ENCODE measurements around the gene E4F1.

The E4F1 gene

DNA sequence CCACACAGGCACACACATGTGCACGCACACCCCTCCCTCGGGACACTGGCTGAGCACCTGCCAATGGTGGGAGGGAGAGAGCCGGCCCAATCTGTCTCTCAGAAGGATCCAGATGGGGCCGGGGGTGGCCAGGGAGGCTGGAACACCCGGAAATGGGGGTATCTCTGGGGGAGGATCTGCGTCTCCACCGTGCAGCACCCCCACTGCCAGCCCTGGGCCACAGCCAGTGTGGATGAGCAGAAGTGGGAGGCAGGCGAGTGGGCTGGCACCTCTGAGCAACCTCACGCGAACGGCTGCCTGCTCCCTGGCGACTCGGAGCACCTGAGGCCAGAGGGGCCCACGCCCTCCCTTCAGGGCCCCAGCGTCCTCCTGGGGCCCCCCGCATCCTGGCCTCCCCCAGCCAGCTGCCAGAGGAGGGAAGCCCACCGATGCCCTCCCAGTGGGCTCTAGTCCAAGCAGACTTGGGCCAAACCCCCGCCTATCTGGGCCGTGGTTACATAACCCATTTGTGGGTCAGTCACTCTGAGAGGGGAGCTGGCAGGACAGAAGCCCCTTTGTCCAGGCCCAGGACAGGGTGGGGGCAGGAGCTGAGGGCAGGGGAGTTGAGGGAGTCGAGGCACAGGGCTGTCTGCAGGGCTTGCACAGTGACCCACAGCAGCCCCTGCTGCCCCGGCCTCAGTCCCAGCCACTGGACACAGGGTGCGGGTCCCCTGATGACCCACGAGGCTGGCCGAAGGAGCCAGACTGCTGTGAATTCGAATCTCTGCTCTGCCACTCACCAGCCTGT is 32.5 kb upstream of the E4F1 start:
- H3K27ac Mint-ChIP-seq = no peak overlapping the region
- peaks cover 21% of the 10 kb centered on the region for H3K27me3 Mint-ChIP-seq (ENCODE audit: low read depth, poor library complexity)
- H3K4me1 Mint-ChIP-seq = peaks cover 24% of the 10 kb centered on the region
- no peaks in the 10 kb centered on the region for H3K36me3 Mint-ChIP-seq (ENCODE audit: low read depth)
- no peak for DNase-seq
- TF ChIP-seq CTCF (IDR thresholded peaks at IDR 0.05) = no peak
- H3K4me3 Mint-ChIP-seq = no peak overlapping the region
- no peaks in the 10 kb centered on the region for H3K9me3 Mint-ChIP-seq

DNA sequence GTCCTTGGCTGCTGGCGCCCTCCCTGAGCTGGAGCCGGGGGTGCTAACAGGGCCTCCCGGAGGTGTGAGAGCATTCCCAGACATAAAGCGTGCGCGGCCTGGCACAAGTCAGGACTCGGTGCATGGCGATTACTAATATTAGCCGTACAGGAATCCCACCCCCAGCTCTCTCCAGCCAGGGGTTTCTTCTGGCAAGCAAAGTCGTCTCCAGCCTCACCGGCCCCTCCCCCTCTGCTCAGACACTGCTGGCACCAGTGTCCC is 32.0 kb upstream of the E4F1 start:
- no peak for DNase-seq
- no peak for TF ChIP-seq CTCF (IDR thresholded peaks at IDR 0.05)
- Mint-ChIP-seq H3K4me3 (no peak overlapping the region), H3K36me3 (ENCODE audit: low read depth) (no peaks in the 10 kb centered on the region), H3K9me3 (no peaks in the 10 kb centered on the region), H3K4me1 (peaks cover 24% of the 10 kb centered on the region), H3K27ac (no peak overlapping the region), H3K27me3 (ENCODE audit: low read depth, poor library complexity) (peaks cover 21% of the 10 kb centered on the region)

GRCh38 chr16:2194166-2194834 is 29.1 kb upstream of the E4F1 start:
- Mint-ChIP-seq H3K4me1 (peaks cover 24% of the 10 kb centered on the region), H3K27ac (no peak overlapping the region)

DNA sequence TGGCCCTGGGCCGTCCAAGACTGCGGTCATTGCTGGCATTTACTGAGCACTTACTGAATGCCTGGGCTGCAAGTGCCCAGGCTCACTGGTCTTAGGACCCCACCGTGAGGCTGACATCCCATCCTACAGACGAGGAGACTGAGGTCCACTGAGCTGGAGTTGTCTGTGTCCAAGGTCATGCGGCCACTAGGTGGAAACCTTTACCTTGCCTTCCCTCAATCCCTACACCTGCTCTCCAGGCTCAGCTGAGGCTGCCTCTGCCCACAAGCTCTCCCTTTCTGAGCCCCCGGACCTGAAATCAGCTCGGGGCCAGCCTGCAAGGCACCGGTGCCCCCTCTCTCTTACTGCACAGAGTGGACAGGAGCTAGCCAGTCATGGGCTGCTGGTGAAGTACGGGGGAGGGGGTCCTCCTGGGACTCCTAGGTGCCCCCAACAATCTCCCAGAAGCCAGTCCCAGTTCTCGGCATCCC is 28.5 kb upstream of the E4F1 start:
- Mint-ChIP-seq H3K27ac (no peak overlapping the region), H3K27me3 (ENCODE audit: low read depth, poor library complexity) (peaks cover 52% of the 10 kb centered on the region), H3K4me1 (peaks cover 23% of the 10 kb centered on the region), H3K9me3 (no peaks in the 10 kb centered on the region), H3K36me3 (ENCODE audit: low read depth) (no peaks in the 10 kb centered on the region), H3K4me3 (peak overlapping the region; percentile 67)
- peak; percentile 45 for TF ChIP-seq CTCF (IDR thresholded peaks at IDR 0.05)
- peak; percentile 44 for DNase-seq

More at GRCh38 chr16:2194166-2194834, 29.1 kb upstream of the E4F1 start:
- Mint-ChIP-seq H3K4me3 (peak overlapping the region; percentile 25), H3K27me3 (ENCODE audit: low read depth, poor library complexity) (peaks cover 46% of the 10 kb centered on the region), H3K36me3 (ENCODE audit: low read depth) (no peaks in the 10 kb centered on the region), H3K9me3 (no peaks in the 10 kb centered on the region)
- peak; percentile 65 for DNase-seq
- no peak for TF ChIP-seq CTCF (IDR thresholded peaks at IDR 0.05)

DNA sequence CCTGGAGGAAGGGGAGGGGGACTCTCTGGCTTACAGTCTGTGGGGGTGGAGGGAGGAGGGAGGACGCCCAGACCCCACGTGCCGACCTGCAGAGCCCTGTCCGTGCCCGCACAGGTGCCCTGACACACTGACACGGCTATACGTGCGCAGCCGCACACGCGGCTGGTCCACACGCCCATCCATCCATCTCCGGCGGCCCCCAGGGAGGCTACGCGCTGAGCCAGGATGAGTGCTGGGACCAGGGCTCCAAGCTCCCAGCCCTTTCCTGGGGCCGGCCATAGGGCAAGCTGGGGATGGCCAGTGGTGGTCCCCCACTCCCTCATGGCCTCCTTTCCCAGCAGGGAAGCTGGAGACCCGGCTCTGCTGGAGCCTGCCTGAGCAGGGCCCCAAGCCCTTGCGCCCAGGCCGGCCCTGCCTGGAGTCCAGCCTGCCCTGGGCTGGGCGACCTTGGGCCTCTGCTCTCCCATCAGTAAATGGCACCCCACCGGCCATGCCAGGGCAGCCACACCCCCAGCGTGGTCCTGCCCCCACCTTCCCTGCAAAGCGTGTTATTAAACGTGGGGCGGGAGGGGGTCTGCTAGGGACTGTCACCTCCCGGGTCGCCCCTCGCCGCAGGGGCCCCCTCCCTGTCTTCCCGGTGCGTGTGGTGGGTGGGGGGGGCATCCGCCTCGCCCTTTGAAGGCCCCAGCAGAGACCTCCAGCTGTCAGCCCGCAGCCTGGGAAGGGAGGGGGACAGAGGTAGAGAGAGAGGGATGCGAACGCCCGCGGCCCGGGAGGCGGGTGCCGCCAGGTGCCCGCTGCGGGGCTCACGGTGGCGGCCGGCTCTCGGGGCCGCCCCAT is 27.8 kb upstream of the E4F1 start:
- Mint-ChIP-seq H3K27ac (no peak overlapping the region), H3K4me1 (peaks cover 17% of the 10 kb centered on the region), H3K4me3 (peak overlapping the region; percentile 67), H3K36me3 (ENCODE audit: low read depth) (no peaks in the 10 kb centered on the region), H3K27me3 (ENCODE audit: low read depth, poor library complexity) (peaks cover 58% of the 10 kb centered on the region), H3K9me3 (peaks cover 4% of the 10 kb centered on the region)
- no peak for TF ChIP-seq CTCF (IDR thresholded peaks at IDR 0.05)
- DNase-seq = no peak
